NCI-H128 (cell line): ENCODE measurements around the gene SH3PXD2B.
"Not testable (repeated sequence)": the region's sequence is repeated elsewhere in the genome, so short reads cannot be mapped to it uniquely, and the experiment has no call there.

Source experiments
- DNase-seq: peaks from one replicate; lab custom pipeline; 2025; ENCODE audit not compliant: unreplicated experiment; lab: John Stamatoyannopoulos, UW

The SH3PXD2B gene

GRCh38 chr5:172486451-172486850, 32.1 kb upstream of the SH3PXD2B start:
- no peak for DNase-seq

DNA sequence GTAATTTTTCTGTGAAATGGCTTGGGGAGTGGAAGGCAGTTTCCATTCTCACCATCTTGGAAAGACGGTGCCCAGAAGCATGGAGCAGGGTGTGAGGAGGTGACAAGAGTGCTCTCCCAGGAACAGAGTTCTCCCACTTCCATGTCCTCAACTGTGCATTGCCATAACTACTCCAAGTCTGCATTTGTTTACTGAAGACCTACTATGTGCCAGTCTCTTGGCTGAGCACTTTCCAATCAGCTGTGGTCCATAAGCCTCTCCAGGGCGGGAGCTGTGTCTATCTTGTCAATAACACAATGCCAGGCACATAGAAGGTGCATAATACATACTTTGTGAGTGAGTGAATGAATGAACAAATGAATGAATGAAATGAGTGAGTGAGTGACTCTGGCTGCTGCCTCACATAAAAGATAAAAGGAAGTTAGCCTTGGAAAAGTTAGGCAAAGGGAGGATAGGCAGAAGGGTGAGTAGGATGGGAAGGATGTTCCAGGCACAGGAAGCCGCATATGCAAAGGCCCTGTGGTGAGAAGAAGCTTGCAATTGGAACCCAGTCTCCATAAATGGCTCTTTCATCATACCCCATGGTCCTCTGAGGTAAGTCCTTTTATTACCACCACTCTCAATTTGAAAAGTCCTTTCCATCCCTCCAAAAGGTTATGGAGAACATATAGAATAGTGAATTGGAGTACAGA, 31.3 kb upstream of the SH3PXD2B start:
- no peak for DNase-seq

DNA sequence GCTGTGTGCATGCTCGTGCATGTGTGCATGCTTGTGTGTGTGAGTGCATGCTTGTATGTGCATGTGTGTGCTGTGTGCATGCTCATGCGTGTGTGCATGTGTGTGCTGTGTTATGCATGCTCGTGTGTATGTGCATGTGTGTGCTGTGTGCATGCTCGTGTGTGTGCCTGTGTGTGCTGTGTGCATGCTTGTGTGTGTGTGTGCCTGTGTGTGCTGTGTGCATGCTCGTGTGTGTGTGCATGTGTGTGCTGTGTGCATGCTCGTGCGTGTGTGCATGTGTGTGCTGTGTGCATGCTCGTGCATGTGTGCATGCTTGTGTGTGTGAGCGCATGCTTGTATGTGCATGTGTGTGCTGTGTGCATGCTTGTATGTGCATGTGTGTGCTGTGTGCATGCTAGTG, 30.3 kb upstream of the SH3PXD2B start:
- no peak for DNase-seq

DNA sequence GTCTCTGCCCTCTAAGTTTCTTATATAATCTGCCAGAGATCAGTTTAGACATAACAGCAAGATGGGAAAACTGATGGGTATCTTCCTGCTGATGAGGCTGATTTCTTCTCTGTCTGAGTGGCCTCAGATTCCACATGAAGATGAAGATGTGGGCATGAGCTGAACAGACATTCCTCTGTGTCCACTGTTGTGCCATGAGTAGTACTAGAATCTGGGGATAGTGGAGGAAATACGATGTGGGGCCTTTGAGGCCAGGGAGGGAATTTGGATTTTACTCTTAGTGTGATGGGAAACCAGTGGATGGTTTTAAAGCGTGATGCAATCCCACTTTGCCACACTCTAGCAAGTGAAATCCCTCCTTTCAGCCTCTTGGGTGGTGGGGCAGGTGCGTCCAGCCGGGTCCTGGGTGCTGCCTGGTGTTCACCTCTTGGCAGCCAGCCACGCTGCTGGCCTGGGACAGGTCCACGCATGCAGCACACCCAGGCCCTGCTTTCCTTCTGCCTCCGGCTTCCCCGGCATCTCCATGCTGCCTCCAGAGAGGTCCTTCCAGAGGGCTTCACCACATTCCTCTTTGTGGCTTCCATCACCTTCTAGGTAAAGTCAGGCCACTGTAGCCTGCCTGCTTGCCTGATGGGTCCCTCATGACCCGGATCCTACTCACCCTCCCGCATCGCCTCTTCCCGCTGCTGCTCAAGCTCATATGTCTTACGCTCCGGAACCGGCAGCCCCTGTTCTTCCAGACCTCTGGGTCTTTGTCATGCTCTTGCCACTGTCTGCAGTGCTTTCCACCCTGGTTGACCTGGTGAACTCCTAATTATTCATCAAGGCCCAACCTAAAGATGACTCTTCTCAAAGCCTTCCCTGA, 28.1 kb upstream of the SH3PXD2B start:
- DNase-seq, result no peak

GRCh38 chr5:172481011-172481800, 26.9 kb upstream of the SH3PXD2B start:
- no peak for DNase-seq

- DNase-seq, result no peak
These were observed 25.4 kb upstream of the SH3PXD2B start for GRCh38 chr5:172479784-172480115.

DNA sequence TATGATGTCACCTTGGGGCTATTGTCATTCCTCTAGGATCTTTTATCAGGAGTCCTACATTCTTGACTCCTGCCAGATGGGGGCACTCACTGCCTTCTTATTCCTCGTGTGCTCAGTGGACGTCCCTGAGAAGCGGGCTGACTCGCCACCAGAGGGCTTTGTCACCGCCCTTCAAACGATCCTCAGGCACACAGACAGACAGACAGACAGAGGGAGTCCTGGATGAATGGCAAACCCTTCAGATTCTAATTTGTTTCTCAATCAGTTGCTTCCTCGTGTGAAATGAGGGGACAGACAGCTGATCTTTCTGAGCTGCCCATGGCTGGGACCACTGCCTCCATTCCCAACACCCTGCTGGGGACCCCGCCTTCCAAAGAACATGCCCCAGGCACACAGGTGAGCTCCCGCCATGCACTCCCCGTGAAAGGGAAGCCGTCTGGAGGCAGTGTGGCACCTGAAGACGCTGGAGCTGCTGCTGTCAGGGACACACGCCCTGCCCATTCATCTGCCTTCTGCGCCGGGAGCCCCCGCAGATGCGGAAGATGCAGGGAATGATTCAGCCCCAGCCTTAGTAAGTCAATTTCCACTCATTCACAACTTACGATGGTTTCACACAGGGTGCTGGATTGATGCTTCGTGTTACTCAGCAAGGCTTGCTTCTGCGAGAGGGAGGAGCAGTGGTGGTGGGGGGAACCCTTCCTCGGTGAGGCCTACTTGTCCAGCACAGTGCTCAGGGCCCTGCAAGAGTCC, 24.9 kb upstream of the SH3PXD2B start:
- peak; percentile 60 for DNase-seq

GRCh38 chr5:172478695-172479033, 24.3 kb upstream of the SH3PXD2B start:
- not testable (repeated sequence) for DNase-seq

GRCh38 chr5:172478256-172478655, 23.9 kb upstream of the SH3PXD2B start:
- DNase-seq, result no peak

GRCh38 chr5:172477466-172477865, 23.1 kb upstream of the SH3PXD2B start:
- no peak for DNase-seq

- DNase-seq, result no peak
These were observed 20.0 kb upstream of the SH3PXD2B start for GRCh38 chr5:172474293-172474692.

DNA sequence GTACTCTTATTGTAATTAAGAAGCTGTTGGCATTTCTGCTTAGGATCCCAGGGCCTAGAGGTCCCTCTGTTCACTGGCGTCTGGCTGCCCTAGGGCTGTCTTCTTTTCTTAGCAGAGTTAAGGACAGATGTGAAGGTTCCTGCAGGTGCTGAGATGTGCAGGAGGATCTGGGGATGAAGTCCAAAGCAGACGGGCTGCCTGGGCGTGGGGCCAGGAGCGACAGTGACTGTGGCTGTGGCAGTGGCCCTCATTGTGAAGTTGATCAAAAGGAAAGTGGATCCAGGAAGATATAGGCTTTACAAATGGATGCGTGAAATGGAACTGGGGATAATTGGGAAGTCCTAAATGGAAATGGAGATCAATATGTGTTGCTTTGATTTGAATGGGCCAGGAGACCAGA, 19.1 kb upstream of the SH3PXD2B start:
- no peak for DNase-seq

DNA sequence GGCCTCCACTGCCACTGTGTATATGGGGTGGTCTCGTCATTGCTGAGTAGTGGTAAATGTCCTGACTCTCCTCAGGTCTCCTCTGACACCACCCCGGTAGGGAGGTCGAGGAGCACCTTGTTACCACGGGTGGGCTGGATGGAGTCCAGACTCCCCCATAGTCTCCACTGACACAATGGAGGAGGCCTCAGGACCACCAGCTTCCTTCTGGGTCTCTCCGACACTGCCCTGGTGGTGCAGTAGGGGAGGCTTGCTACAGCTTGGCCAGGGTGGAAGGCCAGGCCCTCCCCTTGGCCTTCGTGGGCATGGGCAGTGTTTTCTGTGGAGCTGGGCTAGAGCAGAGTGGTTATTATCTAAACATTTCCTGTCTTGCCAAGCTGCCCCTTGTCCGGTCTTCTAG, 15.4 kb upstream of the SH3PXD2B start:
- no peak for DNase-seq

GRCh38 chr5:172466062-172466461, 11.7 kb upstream of the SH3PXD2B start:
- no peak for DNase-seq

- DNase-seq, result no peak
These were observed 8.7 kb upstream of the SH3PXD2B start for GRCh38 chr5:172463031-172463430.

DNA sequence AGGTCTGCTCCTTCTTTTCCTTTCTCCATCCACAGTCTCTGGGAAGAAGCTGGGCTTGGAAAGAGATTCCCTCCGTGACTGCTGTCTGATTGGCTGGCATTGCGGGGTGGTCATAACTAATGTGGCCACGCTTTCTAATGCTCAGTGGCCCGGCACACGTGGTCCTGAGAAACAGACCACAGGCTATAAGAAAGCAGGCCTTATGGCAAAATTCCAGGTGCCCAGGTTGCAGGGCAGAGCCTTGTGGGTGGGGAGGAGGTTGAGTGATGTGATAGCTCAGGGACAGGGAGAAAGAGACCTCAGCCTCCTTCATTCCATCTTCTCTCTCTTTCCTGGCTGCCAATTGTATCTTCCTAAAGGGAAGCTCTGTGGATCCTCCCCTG, 5.4 kb upstream of the SH3PXD2B start:
- no peak for DNase-seq

DNA sequence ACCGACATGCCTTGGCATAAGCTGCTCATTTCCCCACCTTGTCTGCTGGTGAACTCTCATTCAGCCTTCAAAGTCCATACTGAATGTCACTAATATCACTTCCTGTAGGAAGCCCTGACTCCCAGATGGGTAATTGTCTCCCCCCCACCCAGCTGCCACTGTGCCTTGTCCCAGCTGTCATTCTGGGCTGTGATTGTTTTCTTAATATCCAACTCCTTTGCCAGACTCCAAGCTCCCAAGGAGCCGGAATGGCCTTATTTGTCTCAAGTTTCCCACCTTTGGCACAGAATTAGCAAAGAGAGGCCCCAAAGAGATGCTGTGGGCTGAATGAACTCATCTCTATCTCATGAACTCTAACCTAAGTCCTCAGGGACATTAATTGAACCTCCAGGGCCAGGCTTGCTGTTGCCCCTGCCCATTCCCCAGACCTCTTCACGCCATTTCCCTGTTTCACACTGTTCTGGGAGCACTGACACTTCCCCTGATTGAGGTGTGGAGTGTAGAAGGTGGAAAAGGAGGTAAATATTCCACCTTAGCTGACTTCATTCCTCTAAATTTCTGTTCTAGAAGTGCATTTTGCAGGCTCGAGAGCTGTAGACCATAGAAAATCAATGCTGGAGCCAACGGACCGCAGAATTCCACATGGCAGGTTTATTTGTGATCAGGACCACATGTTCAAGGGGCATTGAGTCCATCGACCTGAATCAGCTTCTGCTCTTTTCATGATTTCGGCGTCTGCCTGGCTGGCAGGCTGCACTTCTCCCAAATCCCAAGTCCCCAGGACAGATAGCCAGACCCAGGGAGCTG, 4.9 kb upstream of the SH3PXD2B start:
- DNase-seq, result no peak

- no peak for DNase-seq
These were observed 1.9 kb upstream of the SH3PXD2B start for GRCh38 chr5:172456076-172456722.

- no peak for DNase-seq
These were observed 1.3 kb upstream of the SH3PXD2B start for GRCh38 chr5:172455511-172456061.

DNA sequence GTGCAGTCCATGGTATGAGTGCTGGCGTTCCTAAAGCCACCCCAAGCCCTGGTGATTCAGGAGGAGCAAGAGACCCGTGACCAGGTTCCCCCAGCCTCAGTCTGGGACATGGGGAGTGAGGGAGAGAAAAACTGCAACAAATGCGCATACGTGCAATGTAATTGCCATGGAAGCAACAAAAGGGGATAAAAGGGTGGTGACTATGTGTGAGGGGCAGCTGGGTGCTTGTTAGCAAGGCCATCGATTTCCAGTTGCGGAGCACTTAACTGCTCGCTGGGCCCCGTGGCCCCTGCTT, 709 bp upstream of the SH3PXD2B start:
- DNase-seq, result no peak
